GM19452 (cell line): Measurements from ENCODE around the gene DCAF5.
"Not testable (repeated sequence)": the region's sequence is repeated elsewhere in the genome, so short reads cannot be mapped to it uniquely, and the experiment has no call there.

Experiments used
- ATAC-seq: cut with Tn5 transposase; IDR thresholded peaks from one replicate; pipeline ENCODE4 v1.9.1; 2021; ENCODE audit not compliant: unreplicated experiment

DCAF5 gene

GRCh38 chr14:69073429-69073828 is 79.5 kb downstream of the DCAF5 start:
- no peak for ATAC-seq

GRCh38 chr14:69072584-69072983 is 80.3 kb downstream of the DCAF5 start:
- ATAC-seq: no peak

DNA sequence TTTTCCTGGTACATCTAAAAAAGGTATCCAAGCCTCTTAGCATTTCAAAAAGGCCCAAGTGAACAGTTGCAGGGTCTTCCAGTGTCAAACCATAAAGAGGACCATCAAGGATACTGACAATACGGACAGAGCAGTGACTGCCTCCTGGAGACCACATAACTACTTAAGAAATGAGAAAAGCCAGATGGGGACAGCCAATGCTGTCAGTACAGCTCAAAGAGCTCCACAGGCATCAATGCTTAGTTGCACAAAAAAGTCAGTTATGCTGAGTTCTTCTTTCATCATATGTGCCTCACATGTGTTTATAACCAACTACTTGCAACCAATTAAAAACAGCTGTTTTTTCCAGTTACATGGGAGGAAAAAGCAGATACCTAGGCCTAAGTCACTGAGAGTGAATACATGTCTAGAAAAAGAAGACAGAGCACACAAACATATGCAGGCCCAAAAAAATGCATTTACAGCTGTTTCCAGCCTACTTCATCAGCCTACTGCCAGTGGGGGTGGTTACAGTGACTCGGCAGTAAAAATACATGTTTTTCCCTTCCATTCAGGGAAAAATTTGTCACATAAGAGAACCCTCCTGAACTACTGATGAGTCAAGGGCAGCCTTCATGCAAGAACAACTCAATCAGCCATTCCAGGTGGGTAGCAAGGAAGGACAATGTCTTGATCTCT is 84.0 kb downstream of the DCAF5 start:
- ATAC-seq: no peak

- no peak for ATAC-seq
Observed at GRCh38 chr14:69066396-69067171, 86.3 kb downstream of the DCAF5 start.

DNA sequence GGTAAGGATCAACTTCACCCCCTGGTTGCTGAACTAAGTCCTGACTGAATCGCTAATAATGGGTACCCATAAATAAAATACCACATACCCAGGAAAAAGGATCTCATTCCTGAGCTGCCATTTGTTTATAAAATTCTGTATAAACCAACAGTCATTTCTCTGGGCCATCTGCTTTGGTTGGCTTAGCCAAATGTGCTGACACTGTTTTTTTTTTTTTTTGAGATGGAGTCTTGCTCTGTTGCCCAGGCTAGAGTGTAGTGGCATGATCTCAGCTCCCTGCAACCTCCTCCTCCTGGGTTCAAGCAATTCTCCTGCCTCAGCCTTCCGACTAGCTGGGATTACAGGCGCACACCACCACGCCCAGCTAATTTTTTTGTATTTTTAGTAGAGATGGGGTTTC is 87.0 kb downstream of the DCAF5 start:
- not testable (repeated sequence) for ATAC-seq

GRCh38 chr14:69064596-69064995 is 88.3 kb downstream of the DCAF5 start:
- no peak for ATAC-seq

DNA sequence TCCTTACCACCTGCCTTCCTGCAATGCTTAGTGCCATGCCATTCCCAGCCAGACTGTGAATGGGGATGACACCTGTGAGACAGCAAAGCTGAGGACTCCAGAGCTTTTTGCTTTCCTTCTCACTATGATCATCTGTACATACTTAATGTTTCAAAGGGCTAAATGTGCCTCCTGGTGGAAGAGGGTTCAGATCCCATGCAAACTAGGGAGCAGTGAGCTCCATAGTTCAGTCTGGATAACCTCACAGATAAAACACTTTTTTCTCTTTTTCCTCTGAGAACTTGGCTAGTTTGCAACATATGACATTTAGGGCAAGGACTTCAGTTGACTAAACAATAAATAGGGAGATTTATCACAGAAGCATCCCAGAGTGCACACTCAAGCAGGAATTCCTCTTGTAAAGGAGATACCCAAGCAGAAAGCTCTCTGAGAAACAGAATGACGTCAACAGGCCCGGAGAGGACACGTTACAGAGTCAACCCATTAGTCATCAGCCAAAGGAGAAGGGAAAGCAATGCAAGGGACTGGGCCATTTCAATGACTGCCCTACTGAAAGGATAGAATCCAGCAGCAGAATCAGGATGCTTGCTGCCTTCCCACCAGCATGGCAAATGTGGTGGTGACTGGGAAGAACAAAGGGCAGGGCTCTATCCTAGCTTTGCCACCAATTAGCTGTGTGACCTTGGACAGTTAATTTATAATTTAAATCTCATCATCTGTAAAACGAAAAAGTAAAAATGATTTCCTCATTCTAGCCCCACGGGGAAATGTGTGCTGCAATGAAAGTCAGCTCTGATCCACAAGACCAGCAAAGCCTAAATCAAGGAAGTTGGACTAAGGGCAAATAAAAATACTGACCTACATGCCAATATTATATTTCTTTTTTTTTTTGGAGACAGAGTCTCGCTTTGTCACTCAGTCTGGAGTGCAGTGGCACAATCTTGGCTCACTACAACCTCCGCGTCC is 93.0 kb downstream of the DCAF5 start:
- no peak for ATAC-seq

DNA sequence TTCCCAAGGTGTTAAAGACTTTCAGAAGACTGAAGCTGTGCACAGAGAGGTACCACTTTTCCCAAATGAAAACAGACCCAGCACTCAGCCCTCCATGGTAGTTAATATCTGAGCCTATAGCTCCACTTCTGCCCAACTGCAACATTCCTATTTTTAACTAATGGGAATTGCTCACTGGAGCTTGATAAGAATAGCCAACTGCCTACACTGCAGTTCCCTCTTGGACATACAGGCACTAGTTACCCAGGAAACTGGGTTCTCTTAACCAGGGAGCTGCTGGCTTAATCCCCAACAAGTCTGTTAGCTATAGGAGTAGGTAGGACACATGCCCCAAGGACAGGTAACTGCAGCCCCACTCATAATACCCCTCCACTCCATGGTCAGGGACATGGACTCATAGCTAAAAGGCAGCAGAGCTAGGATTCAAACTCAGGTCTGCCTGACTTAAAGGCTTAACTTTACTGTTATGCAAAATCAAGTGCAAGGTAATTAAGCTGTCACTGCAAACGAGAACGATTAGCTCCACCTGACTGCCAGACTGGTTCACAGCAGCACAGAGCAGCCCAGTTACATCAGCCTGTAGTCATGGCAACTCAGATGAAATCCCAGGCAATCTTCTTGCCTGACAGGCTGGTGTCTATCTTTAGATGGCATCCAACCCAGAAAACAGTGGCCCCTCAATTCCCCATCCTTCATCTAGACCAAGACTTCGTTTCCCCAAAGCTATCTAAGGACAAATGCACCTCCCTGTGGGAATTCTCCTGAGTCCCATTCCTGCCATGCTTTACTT is 96.7 kb downstream of the DCAF5 start:
- ATAC-seq: no peak

- no peak for ATAC-seq
Observed at GRCh38 chr14:69055125-69055524, 97.8 kb downstream of the DCAF5 start.

GRCh38 chr14:69054030-69054429 is 98.9 kb downstream of the DCAF5 start:
- no peak for ATAC-seq

DNA sequence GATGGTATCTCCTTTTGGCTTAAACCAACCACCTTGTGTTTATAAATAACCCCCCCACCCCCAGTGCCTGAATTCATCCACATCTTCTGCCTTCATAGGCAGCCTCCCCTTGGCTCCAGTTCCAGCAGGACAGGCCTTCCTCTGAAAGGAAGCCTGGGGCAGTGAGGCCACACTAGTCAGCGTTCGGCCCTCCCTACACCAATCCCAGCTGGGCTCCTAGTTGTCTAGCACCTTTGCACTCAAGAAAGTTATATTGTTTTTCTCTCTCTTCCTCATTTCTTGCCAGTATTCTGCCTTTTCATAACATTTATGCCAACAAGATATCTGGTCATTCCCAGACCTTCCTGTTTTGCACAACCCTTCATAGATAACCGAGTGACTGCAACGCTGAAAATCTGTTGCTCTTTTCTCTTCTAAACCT is 100.7 kb downstream of the DCAF5 start:
- no peak for ATAC-seq

DNA sequence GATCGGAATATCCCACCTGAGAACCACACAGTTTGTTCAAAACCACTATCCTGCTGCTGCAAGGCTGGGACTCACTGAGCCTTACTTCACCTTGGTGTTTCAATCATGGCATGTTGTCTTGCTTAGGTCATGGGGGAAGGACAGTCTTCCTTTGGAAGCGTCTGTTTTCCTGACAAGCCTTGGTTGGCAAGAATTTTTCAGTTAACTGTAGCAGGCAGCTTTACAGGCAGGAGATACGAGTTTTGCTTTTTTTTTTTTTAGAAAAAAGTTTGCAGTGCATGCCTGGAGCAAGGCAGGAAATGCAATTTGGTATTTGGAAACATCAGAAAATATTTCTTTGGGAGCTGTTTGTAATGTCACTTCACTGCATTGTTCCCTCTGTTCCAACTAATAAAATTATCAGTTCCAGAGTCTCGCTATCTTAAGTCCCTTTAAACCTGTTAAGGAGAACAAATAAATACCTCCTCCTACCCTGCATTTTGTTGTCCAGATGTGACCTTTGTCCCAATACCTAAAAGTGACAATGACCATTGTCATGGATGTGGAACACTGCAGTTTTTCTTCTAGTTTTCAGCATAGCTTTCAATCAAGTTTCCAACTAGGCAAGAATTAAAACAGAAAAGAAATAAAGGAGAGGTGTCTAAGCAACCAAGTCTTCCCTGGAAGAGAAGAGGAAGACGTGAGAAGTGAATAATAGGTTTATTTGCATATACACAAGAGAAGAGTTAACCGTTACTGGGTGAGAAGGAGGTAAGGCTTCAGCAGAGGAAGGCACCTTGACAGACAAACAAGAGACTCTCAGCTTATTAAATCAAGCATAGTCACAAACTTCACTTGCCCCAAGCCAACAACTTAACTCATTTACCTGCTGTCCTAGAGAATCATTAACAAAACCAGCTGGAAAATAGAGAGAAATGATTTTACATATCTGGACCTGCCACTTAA is 102.4 kb downstream of the DCAF5 start:
- ATAC-seq: no peak

DNA sequence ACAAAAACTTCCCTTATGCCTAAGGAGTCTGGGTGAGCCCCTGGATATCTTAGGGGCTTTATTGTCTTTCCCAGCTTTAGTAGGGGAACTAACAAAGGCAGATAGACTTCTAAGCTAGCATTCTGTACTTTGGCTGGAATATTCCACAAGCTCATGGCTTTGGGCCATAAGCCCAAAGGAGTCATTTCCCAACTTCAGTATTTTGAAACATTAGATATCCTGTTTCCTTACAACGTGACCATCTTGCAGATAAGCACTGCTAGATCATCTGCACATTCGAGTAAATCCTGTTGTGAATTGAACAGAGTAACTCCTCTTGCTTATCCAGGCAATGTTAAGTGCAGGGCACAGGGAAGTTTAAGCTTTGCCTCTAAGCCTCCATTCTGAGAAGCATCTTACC is 103.2 kb downstream of the DCAF5 start:
- ATAC-seq: no peak

- no peak for ATAC-seq
Observed at GRCh38 chr14:69048456-69048855, 104.5 kb downstream of the DCAF5 start.

- no peak for ATAC-seq
Observed at GRCh38 chr14:69047255-69047654, 105.7 kb downstream of the DCAF5 start.

- no peak for ATAC-seq
Observed at GRCh38 chr14:69046476-69046860, 106.5 kb downstream of the DCAF5 start.

GRCh38 chr14:69045857-69046475 is 107.0 kb downstream of the DCAF5 start:
- no peak for ATAC-seq

DNA sequence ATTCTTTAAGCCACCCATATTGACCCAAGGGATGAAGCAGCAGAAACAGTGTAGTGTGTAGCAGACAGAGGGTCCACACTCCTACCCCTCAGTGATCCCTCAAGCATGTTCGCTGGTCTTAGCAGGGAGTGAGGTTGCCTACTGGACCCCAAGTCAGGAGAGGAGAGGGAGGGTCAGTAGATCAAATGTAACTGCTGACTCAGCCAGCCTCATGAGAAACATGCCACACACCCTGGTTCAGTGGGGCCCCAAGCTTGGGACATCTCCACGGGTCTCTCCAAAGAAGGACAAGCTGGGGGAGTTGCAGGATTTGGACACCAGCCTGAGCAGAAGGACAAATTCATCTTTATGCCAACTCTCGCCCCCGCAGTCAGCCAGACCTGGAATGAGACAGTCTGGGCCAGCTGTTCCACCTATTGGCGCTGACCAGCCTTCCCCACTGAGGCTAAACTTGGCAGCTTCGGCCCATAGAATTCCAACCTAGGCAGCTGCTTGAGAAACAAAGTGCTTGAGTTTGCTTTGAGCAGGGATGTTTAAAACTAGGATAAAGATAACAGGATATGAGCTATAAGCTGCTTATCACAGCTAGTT is 107.9 kb downstream of the DCAF5 start:
- no peak for ATAC-seq

GRCh38 chr14:69044296-69044695 is 108.6 kb downstream of the DCAF5 start:
- ATAC-seq: no peak
